Brain microvascular endothelial cell (primary cell): Measurements from ENCODE around the gene COL27A1.

Source experiments
- DNase-seq: peaks from one replicate; pipeline ENCODE4 v3.0.0-alpha.2; 2020
- H3K27ac ChIP-seq: fragments of 250-450 bp; sonication (Bioruptor Pico); 2 replicates; pipeline ENCODE4 v1.5.1; 2020; ENCODE audit warnings: mild to moderate bottlenecking, moderate library complexity
- H3K27me3 ChIP-seq: fragments of 250-450 bp; sonication (Bioruptor Pico); replicated peaks from 2 replicates; pipeline ENCODE4 v1.5.1; 2020; ENCODE audit warnings: mild to moderate bottlenecking
- H3K36me3 ChIP-seq: fragments of 250-450 bp; sonication (Bioruptor Pico); replicated peaks from 2 replicates; pipeline ENCODE4 v1.5.1; 2020; ENCODE audit warnings: mild to moderate bottlenecking
- H3K4me3 ChIP-seq: 2 replicates; pipeline ENCODE4 v1.5.1; 2011; ENCODE audit warnings: low read depth, mild to moderate bottlenecking, control low read depth, low read length, moderate library complexity
- CTCF ChIP-seq: IDR thresholded peaks from 2 replicates; pipeline ENCODE4 v1.5.1; 2011; ENCODE audit warnings: low read depth, mild to moderate bottlenecking, moderate library complexity, low read length, control low read depth, inconsistent platforms; ENCODE audit errors: missing control alignments
- in situ Hi-C: cut with HindIII; loops from 2 replicates; pipeline ENCODE4 v1.10.0; 2017; ENCODE audit warnings: low sequenced_read_pairs, low pct_ligation_motif_present

Gene COL27A1

GRCh38 chr9:114193090-114193489, 37.8 kb downstream of the COL27A1 start:
- H3K27me3 ChIP-seq: no peaks in the 10 kb centered on the region
- no peaks in the 10 kb centered on the region for H3K36me3 ChIP-seq
- in situ Hi-C loops: no loop called here
- no peak overlapping the region for H3K4me3 ChIP-seq
- TF ChIP-seq CTCF: no peak
- no peak for DNase-seq
- no peak overlapping the region for H3K27ac ChIP-seq

GRCh38 chr9:114196117-114196516, 40.8 kb downstream of the COL27A1 start:
- H3K36me3 ChIP-seq: no peaks in the 10 kb centered on the region
- no peak overlapping the region for H3K27ac ChIP-seq
- no peaks in the 10 kb centered on the region for H3K27me3 ChIP-seq
- no peak for TF ChIP-seq CTCF
- no peak for DNase-seq
- in situ Hi-C loops: no loop called here
- H3K4me3 ChIP-seq: no peak overlapping the region

GRCh38 chr9:114196979-114197622, 41.8 kb downstream of the COL27A1 start:
- no peaks in the 10 kb centered on the region for H3K27me3 ChIP-seq
- no peaks in the 10 kb centered on the region for H3K36me3 ChIP-seq
- in situ Hi-C loops: no loop called here
- H3K27ac ChIP-seq: no peak overlapping the region
- no peak overlapping the region for H3K4me3 ChIP-seq
- no peak for TF ChIP-seq CTCF
- DNase-seq: no peak

GRCh38 chr9:114198249-114199040, 43.1 kb downstream of the COL27A1 start:
- Histone ChIP-seq H3K27me3 (no peaks in the 10 kb centered on the region), H3K27ac (no peak overlapping the region), H3K36me3 (no peaks in the 10 kb centered on the region), H3K4me3 (no peak overlapping the region)
- TF ChIP-seq CTCF: no peak
- DNase-seq: no peak
- in situ Hi-C loops: no loop called here

GRCh38 chr9:114200721-114201300, 45.5 kb downstream of the COL27A1 start:
- Histone ChIP-seq H3K27me3 (no peaks in the 10 kb centered on the region), H3K4me3 (no peak overlapping the region), H3K36me3 (no peaks in the 10 kb centered on the region), H3K27ac (no peak overlapping the region)
- no peak for DNase-seq
- TF ChIP-seq CTCF: no peak
- in situ Hi-C loops: no loop called here
